HCT116 (cell line): Measurements from ENCODE around the gene SUGP2. TPM values are rescaled to one million over a fixed set of nuclear protein-coding genes. Genes with fewer than 3 reads are reported as not detected.

Experiments
- ATAC-seq: fragments of 200-7000 bp; cut with Tn5 transposase; 2 replicates; pipeline ENCODE4 v1.9.1; 2020; ENCODE audit warnings: mild to moderate bottlenecking, moderate library complexity
- BruUV-seq: library from RNA; stranded (reverse); fragments of 400-500 nt; replicated peaks from 2 replicates; lab custom pipeline; 2021; lab: Mats Ljungman, UMichigan
- CTCF ChIA-PET: fragments of 300-600 bp; sonication (Branson Sonifier 250); formaldehyde crosslinking; loops from one replicate; lab custom pipeline; 2021; ENCODE audit warnings: antibody characterized with exemption; lab: Charles Lee
- POLR2A ChIA-PET: fragments of 300-600, 350-600 bp; sonication (Branson Sonifier 250); formaldehyde crosslinking; loops from one replicate; lab custom pipeline; 2021; ENCODE audit warnings: antibody characterized with exemption; lab: Charles Lee
- RAD21 ChIA-PET, 2 experiments: fragments of 300-600 bp; sonication (Branson Sonifier 250); formaldehyde crosslinking; loops; one replicate each; lab custom pipeline; 2023; ENCODE audit warnings: low total read pairs in 2 of 2; ENCODE audit not compliant: uncharacterized antibody in 2 of 2, unreplicated experiment in 2 of 2, low non-redundant PET in 1 of 2; lab: Charles Lee
- DNase-seq: peaks from one replicate; pipeline ENCODE4 v3.0.0-alpha.2; 2010; ENCODE audit warnings: low read depth, low spot score
- H2AFZ ChIP-seq: fragments of 200-600 bp; shearing (Covaris generic), sonication (generic); 2 replicates; pipeline ENCODE4 v1.6.1; 2017; ENCODE audit warnings: low read depth, mixed run types, mixed read lengths, antibody characterized with exemption, low read length; ENCODE audit not compliant: poor library complexity, severe bottlenecking
- H3K27ac ChIP-seq: 2 replicates; pipeline ENCODE4 v1.5.1; 2012; ENCODE audit warnings: low read depth, low read length
- H3K27me3 ChIP-seq: fragments of 200-600 bp; sonication (generic); 2 replicates; pipeline ENCODE4 v1.6.1; 2016; ENCODE audit warnings: mixed run types, low read length, mixed read lengths; ENCODE audit not compliant: insufficient read depth
- H3K36me3 ChIP-seq, 2 experiments: fragments of 200-500 bp in 1 of 2; fragments of 200-600 bp in 1 of 2; sonication (Bioruptor generic) in 1 of 2; sonication (generic) in 1 of 2; 2 replicates each; pipeline versions ENCODE4 v1.5.1 to v1.6.1; 2014 to 2016; ENCODE audit warnings: low read length in 2 of 2, inconsistent platforms in 1 of 2, mixed read lengths in 1 of 2, mixed run types in 1 of 2; ENCODE audit not compliant: insufficient read depth in 2 of 2, control insufficient read depth in 1 of 2
- H3K4me1 ChIP-seq, 2 experiments: fragments of 200-600 bp in 1 of 2; sonication (generic) in 1 of 2; 2 replicates each; pipeline versions ENCODE4 v1.5.1 to v1.6.1; 2012 to 2017; ENCODE audit warnings: low read length in 2 of 2, inconsistent platforms in 1 of 2, mild to moderate bottlenecking in 1 of 2, mixed read lengths in 1 of 2, mixed run types in 1 of 2, moderate library complexity in 1 of 2; ENCODE audit not compliant: insufficient read depth in 2 of 2, control insufficient read depth in 1 of 2
- H3K4me2 ChIP-seq: fragments of 200-600 bp; sonication (generic); 2 replicates; pipeline ENCODE4 v1.6.1; 2017; ENCODE audit warnings: mixed run types, low read length, mixed read lengths
- H3K4me3 ChIP-seq, 2 experiments: fragments of 200-600 bp in 1 of 2; sonication (generic) in 1 of 2; replicated peaks in 1 of 2; 2 replicates each; pipeline ENCODE4 v1.5.1; 2011 to 2016; ENCODE audit warnings: low read length in 2 of 2, control low read depth in 1 of 2, low read depth in 1 of 2, mild to moderate bottlenecking in 1 of 2, mixed read lengths in 1 of 2, mixed run types in 1 of 2
- H3K79me2 ChIP-seq: fragments of 200-600 bp; sonication (generic); 2 replicates; pipeline ENCODE4 v1.6.1; 2017; ENCODE audit warnings: mild to moderate bottlenecking, mixed run types, low read length, moderate library complexity, mixed read lengths; ENCODE audit not compliant: insufficient read depth
- H3K9ac ChIP-seq: fragments of 200-600 bp; sonication (generic); 2 replicates; pipeline ENCODE4 v1.6.1; 2016; ENCODE audit warnings: low read length, mixed read lengths
- H3K9me2 ChIP-seq: fragments of 200-600 bp; sonication (generic), shearing (Covaris generic); 2 replicates; pipeline ENCODE4 v1.6.1; 2017; ENCODE audit warnings: mixed run types, mild to moderate bottlenecking, moderate library complexity; ENCODE audit not compliant: insufficient read depth
- H3K9me3 ChIP-seq, 2 experiments: fragments of 200-500 bp in 1 of 2; fragments of 200-600 bp in 1 of 2; sonication (Bioruptor generic) in 1 of 2; sonication (generic) in 1 of 2; 2 replicates each; pipeline ENCODE4 v1.6.1; 2014 to 2017; ENCODE audit warnings: low read length in 2 of 2, mixed read lengths in 2 of 2, inconsistent platforms in 1 of 2, low read depth in 1 of 2, mild to moderate bottlenecking in 1 of 2, mixed run types in 1 of 2, moderate library complexity in 1 of 2; ENCODE audit not compliant: control insufficient read depth in 1 of 2, insufficient read depth in 1 of 2
- H4K20me1 ChIP-seq: fragments of 200-600 bp; sonication (generic), shearing (Covaris generic); 2 replicates; pipeline ENCODE4 v1.6.1; 2017; ENCODE audit warnings: mixed run types, mild to moderate bottlenecking, moderate library complexity; ENCODE audit not compliant: insufficient read depth
- ATF3 ChIP-seq: IDR thresholded peaks from 2 replicates; pipeline ENCODE4 v1.6.1; 2012
- CBX3 ChIP-seq: IDR thresholded peaks from 2 replicates; pipeline ENCODE4 v1.6.1; 2012; ENCODE audit warnings: low read depth
- FOSL1 ChIP-seq: IDR thresholded peaks from 2 replicates; pipeline ENCODE4 v1.6.1; 2012; ENCODE audit warnings: low read depth
- JUND ChIP-seq: IDR thresholded peaks from 2 replicates; pipeline ENCODE4 v1.6.1; 2012
- MAX ChIP-seq: IDR thresholded peaks from 2 replicates; pipeline ENCODE4 v1.6.1; 2012
- POLR2A ChIP-seq: IDR thresholded peaks from 2 replicates; pipeline ENCODE4 v1.7.0; 2011; ENCODE audit warnings: borderline replicate concordance; ENCODE audit not compliant: insufficient read depth, insufficient read length; ENCODE audit errors: extremely low read depth
- POLR2AphosphoS5 ChIP-seq: IDR thresholded peaks from 2 replicates; pipeline ENCODE4 v1.6.1; 2011; ENCODE audit warnings: mild to moderate bottlenecking, low read depth, low read length, moderate library complexity
- RAD21 ChIP-seq: IDR thresholded peaks from 2 replicates; pipeline ENCODE4 v1.6.1; 2012; ENCODE audit warnings: low read depth, mild to moderate bottlenecking
- REST ChIP-seq: IDR thresholded peaks from 2 replicates; pipeline ENCODE4 v1.6.1; 2012; ENCODE audit warnings: low read depth
- SIN3A ChIP-seq: IDR thresholded peaks from 2 replicates; pipeline ENCODE4 v1.6.1; 2012; ENCODE audit warnings: low read depth
- SP1 ChIP-seq: IDR thresholded peaks from 2 replicates; pipeline ENCODE4 v1.6.1; 2012; ENCODE audit warnings: low read depth
- SRF ChIP-seq: IDR thresholded peaks from 2 replicates; pipeline ENCODE4 v1.6.1; 2012; ENCODE audit warnings: low read depth
- ZBTB33 ChIP-seq: IDR thresholded peaks from 2 replicates; pipeline ENCODE4 v1.6.1; 2011; ENCODE audit warnings: mild to moderate bottlenecking, low read length, moderate library complexity; ENCODE audit not compliant: insufficient replicate concordance; ENCODE audit errors: extremely low read depth
- ZFX ChIP-seq: fragments of 450-650 bp; IDR thresholded peaks from 2 replicates; pipeline ENCODE4 v1.6.1; 2017
- intact Hi-C: fragments of 100-400 bp; cut with micrococcal nuclease; formaldehyde crosslinking; loops from 2 replicates; pipeline ENCODE4 v1.10.0; 2022
- total RNA-seq: library from RNA; stranded (reverse); gene quantifications from one replicate; pipeline ENCODE4 v1.2.1, GENCODE V29; 2021; ENCODE audit not compliant: unreplicated experiment

The SUGP2 gene
- total RNA-seq, 1 experiment from 2014 or later: 82.4 TPM

- RAD21 ChIA-PET: no interaction called here
- H3K9me3 ChIP-seq: no peaks in the 10 kb centered on the region
- no peaks in the 10 kb centered on the region for H3K27me3 ChIP-seq
- TF ChIP-seq RAD21 (no peak), FOSL1 (no peak), POLR2A (no peak), JUND (no peak), SIN3A (no peak), ATF3 (no peak), ZFX (no peak), SP1 (no peak), SRF (no peak), ZBTB33 (no peak), MAX (no peak), REST (no peak), CBX3 (no peak), POLR2AphosphoS5 (no peak)
- no peak overlapping the region for H3K9ac ChIP-seq
- ATAC-seq (no peak), DNase-seq (no peak)
- no peaks in the 10 kb centered on the region for H4K20me1 ChIP-seq
- no peaks in the 10 kb centered on the region for H3K79me2 ChIP-seq
- H3K27ac ChIP-seq: no peak overlapping the region
- BruUV-seq: no TSS peak
- no peaks in the 10 kb centered on the region for H3K9me2 ChIP-seq
- peaks cover 33 to 38% of the 10 kb centered on the region in 2 experiments for H3K4me1 ChIP-seq
- no peak overlapping the region for H3K4me2 ChIP-seq
- intact Hi-C loops: no loop called here
- CTCF ChIA-PET: interaction anchor here (1.2 kb wide), 1 partner anchor 580 kb away, joined by 4 read pairs; no protein-coding TSS in a partner anchor
- H3K36me3 ChIP-seq: no peaks in the 10 kb centered on the region
- peak overlapping the region; percentile 71 for H2AFZ ChIP-seq
- POLR2A ChIA-PET: no interaction called here
- no peak overlapping the region for H3K4me3 ChIP-seq
These were observed 65.8 kb downstream of the SUGP2 start for GRCh38 chr19:18967358-18968146.
